ENCODE results near the gene SHB. TPM values are rescaled to one million over a fixed set of nuclear protein-coding genes. Genes with fewer than 3 reads are reported as not detected.

SHB gene
- total and polyA plus RNA-seq, 8 donors, result 3.5 to 37.7 (median 8.5) TPM

DNA sequence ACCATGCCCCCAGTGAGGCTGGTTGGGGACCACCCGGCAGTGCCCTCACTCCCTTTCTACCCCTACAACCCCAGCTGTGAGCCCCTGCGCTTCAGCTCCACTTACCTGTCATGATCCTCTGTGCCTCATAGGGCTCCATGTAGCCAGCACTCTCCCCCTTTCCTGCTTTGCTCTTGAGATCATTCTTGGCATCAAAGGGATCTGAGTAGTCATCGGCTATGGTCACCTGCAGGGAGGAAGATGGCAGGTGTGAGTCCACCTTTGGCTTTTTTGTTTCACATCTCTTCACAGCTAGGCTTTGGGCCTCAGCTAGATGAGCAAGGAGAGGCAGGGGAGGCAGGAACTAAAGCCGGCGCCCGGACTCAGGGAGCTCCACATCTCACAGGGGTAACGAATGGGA is 53.1 kb downstream of the SHB start:
- TF ChIP-seq POLR2AphosphoS5 (IDR thresholded peaks at IDR 0.05), result no peak
- no peak for TF ChIP-seq EP300 (IDR thresholded peaks at IDR 0.05)
- no peak for TF ChIP-seq CTCF (IDR thresholded peaks at IDR 0.05)
- TF ChIP-seq POLR2A (IDR thresholded peaks at IDR 0.05), result no peak
- H3K4me1 ChIP-seq, result peaks cover 49 to 55% (median 52%) of the 10 kb centered on the region in 4 donors
- H3K36me3 ChIP-seq, result peaks cover 0 to 44% (median 27%) of the 10 kb centered on the region in 4 donors
- no peaks in the 10 kb centered on the region for H3K9me3 ChIP-seq
- 91 to 97% (median 92%) methylated on average over 7 of the region's 7 CpGs for WGBS, 5 donors
- H3K27me3 ChIP-seq, result no peaks in the 10 kb centered on the region
- H3K27ac ChIP-seq, result peak overlapping the region in 2 of 5 donors; percentile 80
- no peak for DNase-seq
- no peak overlapping the region for H3K4me3 ChIP-seq
- intact Hi-C loops (cut with DNase I; ENCODE audit: low total_unique reads), result loop anchor here (10.0 kb wide), 2 partner anchors 49 to 91 kb away; partner anchors contain the start of gene SHB

GRCh38 chr9:38015266-38015665 is 53.8 kb downstream of the SHB start:
- no peaks in the 10 kb centered on the region for H3K9me3 ChIP-seq
- DNase-seq, result no peak
- intact Hi-C loops (cut with DNase I; ENCODE audit: low total_unique reads), result loop anchor here (10.0 kb wide), 2 partner anchors 50 to 90 kb away; partner anchors contain the start of gene SHB
- no peaks in the 10 kb centered on the region for H3K27me3 ChIP-seq
- TF ChIP-seq EP300 (IDR thresholded peaks at IDR 0.05) (no peak), CTCF (IDR thresholded peaks at IDR 0.05) (no peak), POLR2AphosphoS5 (IDR thresholded peaks at IDR 0.05) (no peak), POLR2A (IDR thresholded peaks at IDR 0.05) (no peak)
- WGBS, 5 donors, result 59 to 70% (median 67%) methylated on average over 4 of the region's 4 CpGs
- H3K27ac ChIP-seq, result no peak overlapping the region
- peaks cover 45 to 48% (median 46%) of the 10 kb centered on the region in 4 donors for H3K4me1 ChIP-seq
- no peak overlapping the region for H3K4me3 ChIP-seq
- H3K36me3 ChIP-seq, result peaks cover 0 to 44% (median 27%) of the 10 kb centered on the region in 4 donors

DNA sequence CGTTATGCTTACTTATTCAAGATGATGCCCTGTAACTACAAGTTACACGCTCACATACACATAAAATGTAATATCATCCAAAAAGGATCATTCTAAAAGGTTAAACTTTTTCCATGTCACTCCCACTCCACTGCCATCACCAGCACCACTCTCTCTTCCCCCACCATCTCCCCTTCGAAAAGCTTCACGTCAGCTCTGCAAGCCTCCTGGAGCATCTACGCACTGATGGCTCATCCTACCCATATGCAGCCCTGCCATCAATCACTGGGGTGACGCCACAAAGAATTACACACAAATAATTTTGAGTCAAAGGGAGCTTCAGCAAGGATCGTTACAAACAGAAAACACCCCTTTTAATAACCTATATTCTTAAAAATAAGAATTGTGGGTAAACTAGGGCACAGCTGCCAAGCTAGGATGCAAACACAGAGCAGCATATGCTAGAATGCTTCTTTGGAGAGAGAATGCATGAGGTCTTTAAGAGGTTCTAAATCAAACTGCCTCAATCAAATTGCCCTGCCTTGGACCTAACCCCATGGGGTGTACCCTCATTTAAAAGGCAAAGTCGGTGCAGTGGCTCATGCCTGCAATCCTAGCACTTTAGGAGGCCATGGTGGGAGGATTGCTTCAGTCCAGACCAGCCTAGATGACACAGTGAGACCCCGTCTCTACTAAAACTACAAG is 56.1 kb downstream of the SHB start:
- WGBS, 5 donors, result 85 to 93% (median 89%) methylated on average over 9 of the region's 9 CpGs
- Histone ChIP-seq H3K4me1 (peaks cover 35 to 41% (median 38%) of the 10 kb centered on the region in 4 donors), H3K36me3 (peaks cover 0 to 44% (median 27%) of the 10 kb centered on the region in 4 donors), H3K27me3 (no peaks in the 10 kb centered on the region), H3K27ac (no peak overlapping the region), H3K4me3 (no peak overlapping the region), H3K9me3 (no peaks in the 10 kb centered on the region)
- DNase-seq, result no peak
- intact Hi-C loops (cut with DNase I; ENCODE audit: low total_unique reads), result loop anchor here (10.0 kb wide), 2 partner anchors 52 to 88 kb away; partner anchors contain the start of gene SHB
- TF ChIP-seq EP300 (IDR thresholded peaks at IDR 0.05) (no peak), POLR2AphosphoS5 (IDR thresholded peaks at IDR 0.05) (no peak), CTCF (IDR thresholded peaks at IDR 0.05) (no peak), POLR2A (IDR thresholded peaks at IDR 0.05) (no peak)

GRCh38 chr9:38011991-38012390 is 57.0 kb downstream of the SHB start:
- Histone ChIP-seq H3K4me3 (no peak overlapping the region), H3K36me3 (peaks cover 0 to 44% (median 27%) of the 10 kb centered on the region in 4 donors), H3K27me3 (no peaks in the 10 kb centered on the region), H3K9me3 (no peaks in the 10 kb centered on the region), H3K27ac (no peak overlapping the region), H3K4me1 (peaks cover 29 to 41% (median 37%) of the 10 kb centered on the region in 4 donors)
- TF ChIP-seq POLR2AphosphoS5 (IDR thresholded peaks at IDR 0.05) (no peak), POLR2A (IDR thresholded peaks at IDR 0.05) (no peak), EP300 (IDR thresholded peaks at IDR 0.05) (no peak), CTCF (IDR thresholded peaks at IDR 0.05) (no peak)
- intact Hi-C loops (cut with DNase I; ENCODE audit: low total_unique reads), result loop anchor here (10.0 kb wide), 2 partner anchors 53 to 87 kb away; partner anchors contain the start of gene SHB
- WGBS, 5 donors, result 75 to 89% (median 85%) methylated on average over 4 to 5 of the region's 5 CpGs
- no peak for DNase-seq
